SK-N-SH (cell line): ENCODE data around the gene ZNF507. TPM values are rescaled to one million over a fixed set of nuclear protein-coding genes. Genes with fewer than 3 reads are reported as not detected.

Experiments used
- CTCF ChIA-PET: fragments of 300-600, 350-600 bp; formaldehyde crosslinking; extraction: SDS; loops from one replicate; lab custom pipeline; 2021; lab: Yijun Ruan, JAX
- POLR2A ChIA-PET: fragments of 350-600 bp; sonication (Branson Sonifier 250); formaldehyde crosslinking; extraction: SDS; loops from one replicate; lab custom pipeline; 2020; ENCODE audit warnings: antibody characterized with exemption, inconsistent platforms; lab: Yijun Ruan, JAX
- DNase-seq: peaks from one replicate; pipeline ENCODE4 v3.0.0; 2012
- H2AFZ ChIP-seq: fragments of 200-600 bp; sonication (generic); 2 replicates; pipeline ENCODE4 v1.8.1; 2016; ENCODE audit warnings: antibody characterized with exemption, mild to moderate bottlenecking, low read depth
- H3F3A ChIP-seq: fragments of 200-600 bp; sonication (generic); replicated peaks from 2 replicates; pipeline ENCODE3; 2016; ENCODE audit warnings: antibody characterized with exemption, mild to moderate bottlenecking; ENCODE audit not compliant: insufficient read depth
- H3K27ac ChIP-seq, 2 experiments: fragments of 200-500 bp in 1 of 2; fragments of 200-600 bp in 1 of 2; sonication (Bioruptor generic) in 1 of 2; sonication (generic), shearing (Covaris generic) in 1 of 2; 2 replicates each; pipeline versions ENCODE4 v1.5.1 to v1.6.1; 2014 to 2016; ENCODE audit warnings: low read depth in 2 of 2, inconsistent platforms in 1 of 2, low read length in 1 of 2, mild to moderate bottlenecking in 1 of 2, mixed read lengths in 1 of 2
- H3K27me3 ChIP-seq: fragments of 200-600 bp; sonication (generic), shearing (Covaris generic); 2 replicates; pipeline ENCODE4 v1.6.1; 2016; ENCODE audit warnings: mixed run types; ENCODE audit not compliant: insufficient read depth
- H3K36me3 ChIP-seq, 2 experiments: fragments of 200-500 bp in 1 of 2; fragments of 200-600 bp in 1 of 2; sonication (Bioruptor generic) in 1 of 2; sonication (generic) in 1 of 2; replicated peaks in 1 of 2; 2 replicates each; pipeline versions ENCODE3 to v1.5.1; 2014 to 2016; ENCODE audit warnings: low read length in 1 of 2, mild to moderate bottlenecking in 1 of 2; ENCODE audit not compliant: insufficient read depth in 2 of 2, control insufficient read depth in 1 of 2
- H3K4me1 ChIP-seq, 2 experiments: fragments of 200-500 bp in 1 of 2; fragments of 200-600 bp in 1 of 2; sonication (Bioruptor generic) in 1 of 2; sonication (generic), shearing (Covaris generic) in 1 of 2; 2 replicates each; pipeline versions ENCODE4 v1.5.1 to v1.6.1; 2014 to 2016; ENCODE audit warnings: low read depth in 1 of 2, low read length in 1 of 2, mixed run types in 1 of 2; ENCODE audit not compliant: insufficient read depth in 2 of 2, control insufficient read depth in 1 of 2
- H3K4me2 ChIP-seq: fragments of 200-600 bp; sonication (generic), shearing (Covaris generic); 2 replicates; pipeline ENCODE4 v1.6.1; 2017; ENCODE audit warnings: mixed run types
- H3K4me3 ChIP-seq, 2 experiments: fragments of 200-500 bp in 1 of 2; fragments of 200-600 bp in 1 of 2; sonication (Bioruptor generic) in 1 of 2; sonication (generic), shearing (Covaris generic) in 1 of 2; 2 replicates each; pipeline versions ENCODE4 v1.5.1 to v1.8.1; 2014 to 2016; ENCODE audit warnings: low read depth in 2 of 2, inconsistent platforms in 1 of 2, low read length in 1 of 2, mild to moderate bottlenecking in 1 of 2, mixed read lengths in 1 of 2, moderate library complexity in 1 of 2
- H3K79me2 ChIP-seq: fragments of 200-600 bp; sonication (generic); 2 replicates; pipeline ENCODE4 v1.8.1; 2017; ENCODE audit warnings: mild to moderate bottlenecking; ENCODE audit not compliant: insufficient read depth
- H3K9ac ChIP-seq: fragments of 200-600 bp; sonication (generic); 2 replicates; pipeline ENCODE4 v1.6.1; 2017; ENCODE audit warnings: mixed run types
- H3K9me2 ChIP-seq: fragments of 200-600 bp; sonication (generic); 2 replicates; pipeline ENCODE4 v1.6.1; 2017; ENCODE audit warnings: mixed run types
- H3K9me3 ChIP-seq: fragments of 200-600 bp; sonication (generic); 2 replicates; pipeline ENCODE4 v1.6.1; 2017; ENCODE audit warnings: mixed run types, mild to moderate bottlenecking, moderate library complexity
- H4K20me1 ChIP-seq: fragments of 200-600 bp; sonication (generic); 2 replicates; pipeline ENCODE4 v1.6.1; 2017; ENCODE audit warnings: mild to moderate bottlenecking, mixed run types; ENCODE audit not compliant: insufficient read depth
- CHD2 ChIP-seq: fragments of 150-350 bp; IDR thresholded peaks from 2 replicates; pipeline ENCODE4 v1.6.1; 2018; ENCODE audit warnings: low read length; ENCODE audit not compliant: partially characterized antibody
- EZH2phosphoT487 ChIP-seq: fragments of 200-600 bp; sonication (generic); IDR thresholded peaks from 2 replicates; pipeline ENCODE4 v1.6.1; 2017; ENCODE audit warnings: low read depth, mixed run types, mild to moderate bottlenecking, antibody characterized with exemption, moderate library complexity, borderline replicate concordance
- FOSL2 ChIP-seq: IDR thresholded peaks from 2 replicates; pipeline ENCODE4 v1.4.0; 2012; ENCODE audit warnings: low read depth, mild to moderate bottlenecking, moderate library complexity, borderline replicate concordance
- FOXJ3 ChIP-seq: sonication (generic); formaldehyde crosslinking; IDR thresholded peaks from 2 replicates; pipeline ENCODE4 v1.5.1; 2020; ENCODE audit warnings: mild to moderate bottlenecking, missing genetic modification reagents
- FOXM1 ChIP-seq: IDR thresholded peaks from 2 replicates; pipeline ENCODE4 v1.4.0; 2012; ENCODE audit warnings: low read depth, mild to moderate bottlenecking
- JUND ChIP-seq: IDR thresholded peaks from 2 replicates; pipeline ENCODE4 v1.4.0; 2012
- NFIC ChIP-seq: IDR thresholded peaks from 2 replicates; pipeline ENCODE4 v1.4.0; 2012; ENCODE audit warnings: borderline replicate concordance
- POLR2AphosphoS5 ChIP-seq: IDR thresholded peaks from 2 replicates; pipeline ENCODE4 v1.6.1; 2012; ENCODE audit warnings: low read depth, low read length
- RAD21 ChIP-seq: IDR thresholded peaks from 2 replicates; pipeline ENCODE4 v1.6.1; 2012; ENCODE audit warnings: mild to moderate bottlenecking, low read length
- RCOR1 ChIP-seq: fragments of 150-350 bp; IDR thresholded peaks from 2 replicates; pipeline ENCODE4 v1.6.1; 2017; ENCODE audit warnings: antibody characterized with exemption, low read length
- SMC3 ChIP-seq: IDR thresholded peaks from 2 replicates; pipeline ENCODE4 v1.6.1; 2012; ENCODE audit warnings: low read depth, low read length, improper control_type of control experiment
- TEAD4 ChIP-seq: IDR thresholded peaks from 2 replicates; pipeline ENCODE4 v1.4.0; 2012; ENCODE audit warnings: mild to moderate bottlenecking, borderline replicate concordance; ENCODE audit not compliant: insufficient read depth
- YY1 ChIP-seq: IDR thresholded peaks from 2 replicates; pipeline ENCODE4 v1.4.0; 2012; ENCODE audit warnings: low read depth, mild to moderate bottlenecking
- WGBS: methylation state at CpG from one replicate; pipeline ENCODE4 v1.1.6; 2017; ENCODE audit warnings: low lambda C conversion rate; 5-methylcytosine and 5-hydroxymethylcytosine counted together
- polyA plus RNA-seq, 3 experiments: library from polyadenylated mRNA; depleted of rRNA; stranded (reverse); fragments of >200 nt; gene quantifications; 2 replicates each; pipeline ENCODE4 v1.2.3, GENCODE V29; 2012
- TF ChIP-seq, protein P1 (sequence below): fragments of 200-600 bp; sonication (generic); IDR thresholded peaks from 2 replicates; pipeline ENCODE4 v1.6.1; 2017; ENCODE audit warnings: antibody characterized with exemption, mild to moderate bottlenecking, moderate library complexity
- TF ChIP-seq, protein P2 (sequence below): IDR thresholded peaks from 2 replicates; pipeline ENCODE4 v1.4.0; 2012; ENCODE audit warnings: low read depth, borderline replicate concordance
- TF ChIP-seq, protein P3 (sequence below): fragments of 150-350 bp; IDR thresholded peaks from 2 replicates; pipeline ENCODE4 v1.6.1; 2017; ENCODE audit warnings: antibody characterized with exemption, low read length, low read depth, borderline replicate concordance

The ZNF507 gene
- polyA plus RNA-seq, 1 of the 3 experiments (the other 2 are of a cell fraction), result 6.8 TPM

DNA sequence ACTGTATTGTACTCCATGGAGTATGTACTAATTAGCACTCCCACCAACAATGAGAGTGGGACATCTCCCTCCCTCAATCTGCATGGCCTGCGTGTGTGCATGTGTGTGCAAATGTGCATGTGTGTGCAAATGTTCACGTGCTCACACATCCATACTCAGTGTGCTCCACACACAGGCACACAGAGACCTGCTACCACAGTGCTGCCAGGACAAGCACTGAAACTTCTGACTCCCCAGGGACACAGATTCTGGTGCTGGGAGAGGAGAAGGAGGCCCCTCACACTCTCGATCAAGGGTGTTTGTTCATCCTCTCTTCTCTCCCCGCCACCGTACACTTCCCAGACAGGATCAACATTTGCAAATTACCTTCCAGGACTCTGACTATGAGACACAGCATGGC lies 37.8 kb upstream of the ZNF507 start:
- no peak overlapping the region for H3K4me3 ChIP-seq
- H3K9me2 ChIP-seq, result no peaks in the 10 kb centered on the region
- no peak overlapping the region for H3K4me2 ChIP-seq
- no peaks in the 10 kb centered on the region for H3K79me2 ChIP-seq
- no peaks in the 10 kb centered on the region for H3F3A ChIP-seq
- H2AFZ ChIP-seq, result no peak overlapping the region
- H4K20me1 ChIP-seq, result no peaks in the 10 kb centered on the region
- ChIA-PET POLR2A (no interaction called here), CTCF (interaction anchor here (1.0 kb wide), 1 partner anchor 11 kb away, joined by 3 read pairs; no protein-coding TSS in a partner anchor)
- H3K4me1 ChIP-seq, result no peaks in the 10 kb centered on the region
- WGBS, result 58% methylated on average over 5 of the region's 5 CpGs
- no peaks in the 10 kb centered on the region for H3K27me3 ChIP-seq
- no peak overlapping the region for H3K9ac ChIP-seq
- TF ChIP-seq EZH2phosphoT487 (no peak), NFIC (no peak), YY1 (no peak), SMC3 (no peak), TEAD4 (no peak), FOXM1 (no peak), CHD2 (no peak), FOSL2 (no peak), POLR2AphosphoS5 (no peak), FOXJ3 (no peak), RCOR1 (no peak), RAD21 (no peak), JUND (no peak)
- TF ChIP-seq, protein P1, sequence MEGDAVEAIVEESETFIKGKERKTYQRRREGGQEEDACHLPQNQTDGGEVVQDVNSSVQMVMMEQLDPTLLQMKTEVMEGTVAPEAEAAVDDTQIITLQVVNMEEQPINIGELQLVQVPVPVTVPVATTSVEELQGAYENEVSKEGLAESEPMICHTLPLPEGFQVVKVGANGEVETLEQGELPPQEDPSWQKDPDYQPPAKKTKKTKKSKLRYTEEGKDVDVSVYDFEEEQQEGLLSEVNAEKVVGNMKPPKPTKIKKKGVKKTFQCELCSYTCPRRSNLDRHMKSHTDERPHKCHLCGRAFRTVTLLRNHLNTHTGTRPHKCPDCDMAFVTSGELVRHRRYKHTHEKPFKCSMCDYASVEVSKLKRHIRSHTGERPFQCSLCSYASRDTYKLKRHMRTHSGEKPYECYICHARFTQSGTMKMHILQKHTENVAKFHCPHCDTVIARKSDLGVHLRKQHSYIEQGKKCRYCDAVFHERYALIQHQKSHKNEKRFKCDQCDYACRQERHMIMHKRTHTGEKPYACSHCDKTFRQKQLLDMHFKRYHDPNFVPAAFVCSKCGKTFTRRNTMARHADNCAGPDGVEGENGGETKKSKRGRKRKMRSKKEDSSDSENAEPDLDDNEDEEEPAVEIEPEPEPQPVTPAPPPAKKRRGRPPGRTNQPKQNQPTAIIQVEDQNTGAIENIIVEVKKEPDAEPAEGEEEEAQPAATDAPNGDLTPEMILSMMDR, result no peak
- TF ChIP-seq, protein P2, sequence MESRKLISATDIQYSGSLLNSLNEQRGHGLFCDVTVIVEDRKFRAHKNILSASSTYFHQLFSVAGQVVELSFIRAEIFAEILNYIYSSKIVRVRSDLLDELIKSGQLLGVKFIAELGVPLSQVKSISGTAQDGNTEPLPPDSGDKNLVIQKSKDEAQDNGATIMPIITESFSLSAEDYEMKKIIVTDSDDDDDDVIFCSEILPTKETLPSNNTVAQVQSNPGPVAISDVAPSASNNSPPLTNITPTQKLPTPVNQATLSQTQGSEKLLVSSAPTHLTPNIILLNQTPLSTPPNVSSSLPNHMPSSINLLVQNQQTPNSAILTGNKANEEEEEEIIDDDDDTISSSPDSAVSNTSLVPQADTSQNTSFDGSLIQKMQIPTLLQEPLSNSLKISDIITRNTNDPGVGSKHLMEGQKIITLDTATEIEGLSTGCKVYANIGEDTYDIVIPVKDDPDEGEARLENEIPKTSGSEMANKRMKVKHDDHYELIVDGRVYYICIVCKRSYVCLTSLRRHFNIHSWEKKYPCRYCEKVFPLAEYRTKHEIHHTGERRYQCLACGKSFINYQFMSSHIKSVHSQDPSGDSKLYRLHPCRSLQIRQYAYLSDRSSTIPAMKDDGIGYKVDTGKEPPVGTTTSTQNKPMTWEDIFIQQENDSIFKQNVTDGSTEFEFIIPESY, result no peak
- TF ChIP-seq, protein P3, sequence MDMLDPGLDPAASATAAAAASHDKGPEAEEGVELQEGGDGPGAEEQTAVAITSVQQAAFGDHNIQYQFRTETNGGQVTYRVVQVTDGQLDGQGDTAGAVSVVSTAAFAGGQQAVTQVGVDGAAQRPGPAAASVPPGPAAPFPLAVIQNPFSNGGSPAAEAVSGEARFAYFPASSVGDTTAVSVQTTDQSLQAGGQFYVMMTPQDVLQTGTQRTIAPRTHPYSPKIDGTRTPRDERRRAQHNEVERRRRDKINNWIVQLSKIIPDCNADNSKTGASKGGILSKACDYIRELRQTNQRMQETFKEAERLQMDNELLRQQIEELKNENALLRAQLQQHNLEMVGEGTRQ, result no peak
- no peaks in the 10 kb centered on the region for H3K36me3 ChIP-seq
- H3K9me3 ChIP-seq, result no peaks in the 10 kb centered on the region
- no peak for DNase-seq
- no peak overlapping the region for H3K27ac ChIP-seq
